Adrenal gland (tissue), 12 donors: ENCODE measurements around the gene MGAT5. TPM values are rescaled to one million over a fixed set of nuclear protein-coding genes. Genes with fewer than 3 reads are reported as not detected.

Source experiments
- DNase-seq, 7 donors: peaks; one replicate each; pipeline ENCODE4 v3.0.0-alpha.2; 2019 to 2020
- H3K27ac ChIP-seq, 5 donors: fragments of 200-600 bp; sonication (generic) in 4 of 5; 1 replicate in 3 of 5; 2 replicates in 2 of 5; pipeline versions ENCODE4 v1.5.1 to v1.8.0; 2016 to 2020; ENCODE audit warnings: mild to moderate bottlenecking in 1 of 5
- H3K27me3 ChIP-seq: fragments of 200-600 bp; 2 replicates; pipeline ENCODE4 v1.8.0; 2021
- H3K36me3 ChIP-seq, 2 donors: fragments of 200-600 bp; replicated peaks in 1 of 2; 1 replicate in 1 of 2; 2 replicates in 1 of 2; pipeline versions ENCODE4 v1.5.1 to v1.8.0; 2018 to 2022
- H3K4me1 ChIP-seq, 2 donors: fragments of 200-600 bp; replicated peaks in 1 of 2; 1 replicate in 1 of 2; 2 replicates in 1 of 2; pipeline versions ENCODE4 v1.5.1 to v1.8.0; 2018 to 2021
- H3K4me3 ChIP-seq, 4 donors: fragments of 200-600 bp; sonication (generic) in 3 of 4; one replicate each; pipeline ENCODE4 v1.5.1; 2016 to 2018
- H3K9me3 ChIP-seq, 3 donors: fragments of 200-600 bp; sonication (generic) in 1 of 3; replicated peaks in 1 of 3; 1 replicate in 2 of 3; 2 replicates in 1 of 3; pipeline versions ENCODE4 v1.5.1 to v1.8.0; 2016 to 2021
- POLR2A ChIP-seq, 2 donors: fragments of 450-650 bp; IDR thresholded peaks; one replicate each; pipeline ENCODE4 v1.6.1; 2017; ENCODE audit warnings: antibody characterized with exemption in 2 of 2, mild to moderate bottlenecking in 2 of 2, moderate library complexity in 1 of 2
- WGBS, 4 donors: extraction: QIAGEN DNeasy Blood & Tissue Kit in 2 of 4; methylation state at CpG; one replicate each; pipeline versions ENCODE4 v1.1.5 to v1.1.7; 2013 to 2017; 5-methylcytosine and 5-hydroxymethylcytosine counted together
- intact Hi-C, 2 donors: fragments of 100-400 bp; cut with DNase I; formaldehyde crosslinking; loops; one replicate each; pipeline versions ENCODE4 v1.14.1 to v1.15.0; 2022 to 2023
- polyA plus RNA-seq, 3 donors: library from polyadenylated mRNA; stranded (reverse); fragments of 200-250 nt in 2 of 3; fragments of 350-450 nt in 1 of 3; fragmentation: Illumina TruSeq in 1 of 3; extraction: RNeasy Lipid Tissue Mini Kit (QIAGEN cat#74804) in 1 of 3; gene quantifications; one replicate each; pipeline ENCODE4 v1.2.3, GENCODE V29; 2013 to 2014
- total RNA-seq, 9 donors: library from RNA; depleted of rRNA in 4 of 9; stranded (reverse); fragments of >200 nt in 4 of 9; fragments of 120-200 nt in 1 of 9; fragmentation: NEBNext Ultra II Directional in 1 of 9; extraction: Animal tissue kit (Norgen Biotek cat#: 25700) in 1 of 9; gene quantifications; one replicate each; pipeline versions ENCODE4 v1.1.0 to v1.2.4, GENCODE V29; 2013 to 2023
- TF ChIP-seq, protein P1 (sequence below), 6 experiments: fragments of 450-650 bp in 4 of 6; fragments of 200-600 bp in 2 of 6; sonication (generic) in 1 of 6; IDR thresholded peaks; 1 replicate in 5 of 6; 2 replicates in 1 of 6; pipeline versions ENCODE4 v1.5.1 to v1.8.0; 2016 to 2021; ENCODE audit warnings: antibody characterized with exemption in 6 of 6, mild to moderate bottlenecking in 2 of 6, moderate library complexity in 1 of 6
- donor health status: healthy with polysubstance abuse.
- donor health status: Bipolar disorder and iron deficiency.
- donor health status: DM: yes; HTN: yes; CAD: no.
- donor health status: DM: no; HTN: no; CAD: no.
- donor health status: DM: no; HTN: no; CAD: no.
- donor health status: DM: yes; HTN: yes; CAD: no.

MGAT5 gene
- total and polyA plus RNA-seq, 12 donors = 2.9 to 74.6 (median 41.1) TPM

DNA sequence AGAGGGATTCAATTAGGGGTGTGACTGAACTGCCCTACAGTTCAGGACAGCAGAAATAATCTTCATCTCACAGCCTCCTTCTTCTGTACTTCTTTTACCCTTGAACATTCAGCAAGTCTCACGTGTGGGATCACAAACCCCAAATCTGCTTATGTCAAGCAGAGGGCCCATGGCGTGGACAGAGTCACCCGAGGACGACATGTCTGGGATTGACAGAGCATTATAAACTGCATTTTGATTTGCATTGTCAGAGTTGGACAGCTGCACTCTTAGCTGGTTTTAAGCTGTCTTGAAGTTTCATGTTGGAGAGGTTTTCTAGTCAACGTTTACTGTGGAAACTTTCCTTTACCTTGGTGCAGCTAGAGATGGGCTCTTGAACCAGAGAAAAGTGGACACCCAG, 26.4 kb downstream of the MGAT5 start:
- TF ChIP-seq, protein P1, sequence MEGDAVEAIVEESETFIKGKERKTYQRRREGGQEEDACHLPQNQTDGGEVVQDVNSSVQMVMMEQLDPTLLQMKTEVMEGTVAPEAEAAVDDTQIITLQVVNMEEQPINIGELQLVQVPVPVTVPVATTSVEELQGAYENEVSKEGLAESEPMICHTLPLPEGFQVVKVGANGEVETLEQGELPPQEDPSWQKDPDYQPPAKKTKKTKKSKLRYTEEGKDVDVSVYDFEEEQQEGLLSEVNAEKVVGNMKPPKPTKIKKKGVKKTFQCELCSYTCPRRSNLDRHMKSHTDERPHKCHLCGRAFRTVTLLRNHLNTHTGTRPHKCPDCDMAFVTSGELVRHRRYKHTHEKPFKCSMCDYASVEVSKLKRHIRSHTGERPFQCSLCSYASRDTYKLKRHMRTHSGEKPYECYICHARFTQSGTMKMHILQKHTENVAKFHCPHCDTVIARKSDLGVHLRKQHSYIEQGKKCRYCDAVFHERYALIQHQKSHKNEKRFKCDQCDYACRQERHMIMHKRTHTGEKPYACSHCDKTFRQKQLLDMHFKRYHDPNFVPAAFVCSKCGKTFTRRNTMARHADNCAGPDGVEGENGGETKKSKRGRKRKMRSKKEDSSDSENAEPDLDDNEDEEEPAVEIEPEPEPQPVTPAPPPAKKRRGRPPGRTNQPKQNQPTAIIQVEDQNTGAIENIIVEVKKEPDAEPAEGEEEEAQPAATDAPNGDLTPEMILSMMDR (IDR thresholded peaks at IDR 0.05) = no peak
- TF ChIP-seq POLR2A (IDR thresholded peaks at IDR 0.05) = no peak
- WGBS, 4 donors = 89 to 98% (median 95%) methylated on average over 5 of the region's 5 CpGs
- Histone ChIP-seq H3K4me3 (no peak overlapping the region), H3K4me1 (peaks cover 0 to 4% of the 10 kb centered on the region in 2 donors), H3K36me3 (no peaks in the 10 kb centered on the region), H3K27ac (no peak overlapping the region), H3K9me3 (no peaks in the 10 kb centered on the region), H3K27me3 (no peaks in the 10 kb centered on the region)
- DNase-seq = no peak
- intact Hi-C loops = no loop called here

DNA sequence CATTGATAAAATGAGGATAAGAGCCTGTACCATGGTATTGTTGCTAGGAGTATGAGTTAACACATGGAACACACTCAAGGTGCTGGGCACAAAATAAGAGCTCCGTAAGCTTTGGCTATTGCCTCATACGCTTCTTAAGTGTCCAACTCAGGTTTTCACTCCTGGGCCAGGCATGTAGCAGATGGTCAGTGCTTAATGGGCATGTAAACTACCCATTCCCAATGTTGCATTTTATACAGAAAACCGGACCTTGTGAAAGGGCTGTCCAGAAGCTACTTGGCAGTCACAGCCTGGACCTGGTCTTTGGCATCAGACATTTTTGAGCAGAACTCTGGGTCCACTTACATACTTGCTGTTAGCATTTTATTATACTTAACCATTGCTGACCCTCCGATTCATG, 26.9 kb downstream of the MGAT5 start:
- no peaks in the 10 kb centered on the region for H3K36me3 ChIP-seq
- DNase-seq = no peak
- intact Hi-C loops = no loop called here
- TF ChIP-seq, protein P1 (IDR thresholded peaks at IDR 0.05) = no peak
- TF ChIP-seq POLR2A (IDR thresholded peaks at IDR 0.05) = no peak
- H3K27ac ChIP-seq = no peak overlapping the region
- no peaks in the 10 kb centered on the region for H3K9me3 ChIP-seq
- WGBS, 4 donors = 94 to 100% (median 99%) methylated on average over 4 of the region's 4 CpGs
- H3K4me3 ChIP-seq = no peak overlapping the region
- H3K4me1 ChIP-seq = peaks cover 0 to 4% of the 10 kb centered on the region in 2 donors
- no peaks in the 10 kb centered on the region for H3K27me3 ChIP-seq

DNA sequence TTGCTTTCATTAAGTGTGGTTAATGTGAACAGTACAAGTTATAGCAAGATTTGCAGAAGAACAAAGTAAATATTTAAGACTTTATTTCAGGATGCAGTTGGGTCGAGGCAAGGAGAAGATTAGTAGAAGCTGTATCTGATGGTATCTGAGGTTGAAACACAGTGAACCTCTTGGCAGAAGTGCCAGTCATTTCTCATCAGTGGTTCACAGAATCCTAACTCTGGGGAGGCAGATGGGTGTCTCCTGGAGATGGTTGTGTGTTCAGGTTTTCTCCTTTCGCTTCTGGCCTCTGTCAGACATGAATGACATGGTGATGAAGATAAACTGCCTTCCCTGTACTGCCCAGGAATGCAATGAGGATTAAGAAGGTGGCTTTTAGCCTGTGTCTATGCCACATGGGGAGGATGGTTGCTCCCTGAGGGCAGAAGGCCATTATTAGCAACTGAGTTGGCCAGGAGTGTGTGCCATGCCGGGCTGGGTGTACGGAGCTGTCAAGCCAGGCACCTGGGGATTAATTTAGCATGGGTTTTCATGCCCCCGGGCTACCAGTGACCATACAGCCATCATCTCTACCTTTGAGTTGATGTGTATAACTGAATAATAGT, 28.0 kb downstream of the MGAT5 start:
- Histone ChIP-seq H3K27me3 (no peaks in the 10 kb centered on the region), H3K27ac (no peak overlapping the region), H3K4me1 (peaks cover 0 to 4% of the 10 kb centered on the region in 2 donors), H3K4me3 (no peak overlapping the region), H3K9me3 (no peaks in the 10 kb centered on the region), H3K36me3 (no peaks in the 10 kb centered on the region)
- DNase-seq = no peak
- 91 to 93% (median 92%) methylated on average over 2 to 5 of the region's 5 CpGs for WGBS, 4 donors
- TF ChIP-seq, protein P1 (IDR thresholded peaks at IDR 0.05) = no peak
- TF ChIP-seq POLR2A (IDR thresholded peaks at IDR 0.05) = no peak
- intact Hi-C loops = no loop called here

DNA sequence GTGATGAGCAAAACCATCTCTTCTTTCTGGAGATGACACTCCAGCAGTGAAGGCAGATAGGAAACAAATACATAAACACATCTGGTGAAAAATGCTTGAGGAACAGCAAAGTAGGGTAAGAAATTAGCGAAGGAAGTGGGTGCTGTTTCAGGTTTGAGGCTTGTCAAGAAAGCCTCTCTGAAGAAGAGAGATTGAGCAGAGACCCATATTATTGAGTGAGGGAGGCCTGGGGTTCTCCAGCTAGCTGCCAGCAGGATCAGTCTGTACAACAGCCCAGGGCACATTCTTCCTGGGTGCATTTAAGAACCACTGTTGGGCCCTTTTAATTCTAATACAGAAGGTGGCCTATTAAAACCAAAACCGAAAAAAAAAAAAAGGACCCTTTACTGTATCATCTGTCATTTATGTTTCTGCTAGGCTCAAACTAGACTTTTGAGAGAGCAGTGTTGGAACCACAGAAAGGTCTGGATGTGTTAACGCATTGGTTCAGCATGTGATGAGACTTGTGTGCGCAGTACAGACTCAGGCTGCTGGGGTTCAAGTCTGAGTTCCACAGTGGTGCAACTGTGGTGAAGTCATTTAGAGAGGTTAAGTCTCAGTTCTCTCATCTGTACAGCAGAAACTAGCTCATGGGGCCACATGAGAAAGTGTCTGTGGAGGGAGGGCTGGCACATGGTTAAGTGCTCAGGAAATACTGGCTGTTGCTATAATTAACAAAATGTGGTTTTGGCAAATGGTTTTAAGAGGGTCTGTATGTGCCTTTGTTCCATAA, 28.9 kb downstream of the MGAT5 start:
- WGBS, 4 donors = 88 to 95% (median 90%) methylated on average over 4 of the region's 4 CpGs
- Histone ChIP-seq H3K27ac (no peak overlapping the region), H3K27me3 (no peaks in the 10 kb centered on the region), H3K4me3 (no peak overlapping the region), H3K4me1 (peaks cover 0 to 9% of the 10 kb centered on the region in 2 donors), H3K36me3 (no peaks in the 10 kb centered on the region), H3K9me3 (no peaks in the 10 kb centered on the region)
- intact Hi-C loops = no loop called here
- DNase-seq = no peak
- TF ChIP-seq, protein P1 (IDR thresholded peaks at IDR 0.05) = no peak
- TF ChIP-seq POLR2A (IDR thresholded peaks at IDR 0.05) = no peak
